ENCODE results near the gene NAPA. TPM values are rescaled to one million over a fixed set of nuclear protein-coding genes. Genes with fewer than 3 reads are reported as not detected.
A peak's percentile ranks its signal among the peaks of the same experiment; 100 is the strongest.

NAPA gene
- polyA plus RNA-seq, 4 donors = 155 to 167 (median 163) TPM

DNA sequence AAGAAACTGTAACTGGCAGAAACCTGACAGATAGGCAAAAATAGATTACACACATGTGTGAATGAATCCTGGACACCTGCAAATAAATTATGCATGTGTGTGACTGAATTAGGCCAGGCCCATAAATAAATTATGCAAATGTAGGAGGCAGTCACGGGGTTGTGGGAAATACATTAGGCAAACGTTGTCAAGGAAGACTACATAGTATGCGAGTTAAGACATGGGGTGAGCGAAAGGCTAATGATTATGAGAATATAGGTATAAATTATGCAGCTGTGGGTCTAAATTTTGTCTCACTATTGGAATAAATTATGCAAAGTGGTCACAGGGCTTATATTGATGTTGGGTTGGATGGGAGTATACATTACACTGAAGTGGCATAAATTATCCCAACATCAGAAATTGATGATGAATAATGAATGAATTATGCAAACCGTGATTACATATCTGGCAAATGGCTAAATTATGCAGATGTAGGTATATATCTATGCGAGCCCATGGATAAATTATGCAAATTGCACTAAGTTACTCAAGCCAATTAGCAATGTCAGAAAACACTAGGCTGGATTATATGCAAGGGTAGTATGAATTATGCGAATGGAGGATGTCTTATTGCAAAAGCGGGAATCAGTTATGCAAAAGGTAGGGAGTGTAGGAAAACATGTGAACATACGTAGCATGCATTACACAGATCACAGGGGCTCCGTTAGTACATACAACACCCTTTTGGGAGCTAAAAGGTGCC, 50.0 kb downstream of the NAPA start:
- DNase-seq (ENCODE audit: low read depth in 4 of 4, low spot score in 3 of 4) = no peak

DNA sequence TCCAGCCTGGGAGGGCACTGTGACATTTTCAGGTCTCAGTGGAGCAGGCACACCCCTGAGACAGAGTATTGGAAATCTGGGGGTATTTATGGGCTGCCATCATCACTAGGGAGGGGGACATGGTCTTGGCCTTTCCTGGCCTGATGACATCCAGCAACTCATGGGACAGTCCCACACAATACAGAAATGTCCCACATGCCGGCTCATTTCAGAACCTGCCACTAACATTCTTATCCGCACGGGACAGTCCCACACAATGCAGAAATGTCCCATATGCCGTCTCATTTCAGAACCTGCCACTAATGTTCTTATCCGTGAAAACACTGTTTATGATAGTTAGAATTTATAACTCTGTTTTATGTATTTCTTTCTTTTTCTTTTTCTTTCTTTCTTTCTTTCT, 53.0 kb downstream of the NAPA start:
- no peak for DNase-seq (ENCODE audit: low read depth in 4 of 4, low spot score in 3 of 4)

DNA sequence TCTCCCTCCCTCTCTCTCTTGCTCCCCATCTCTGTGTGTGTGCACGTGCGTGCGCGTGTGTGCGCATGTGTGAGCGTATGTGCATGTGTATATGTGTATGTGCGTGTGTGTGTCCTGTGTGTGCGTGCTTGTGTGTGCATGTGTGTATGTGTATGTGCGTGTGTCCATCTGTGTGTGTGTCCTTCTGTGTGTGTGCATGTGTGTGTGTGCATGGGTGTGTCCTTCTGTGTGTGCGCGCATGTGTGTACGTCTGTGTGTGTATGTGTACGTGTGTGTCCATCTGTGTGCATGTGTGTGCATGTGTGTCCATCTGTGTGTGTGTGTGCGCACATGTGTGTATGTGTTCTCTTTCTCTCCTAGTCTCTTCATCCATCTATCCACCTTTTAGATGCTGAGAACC, 55.4 kb downstream of the NAPA start:
- DNase-seq (ENCODE audit: low read depth in 4 of 4, low spot score in 3 of 4) = no peak

DNA sequence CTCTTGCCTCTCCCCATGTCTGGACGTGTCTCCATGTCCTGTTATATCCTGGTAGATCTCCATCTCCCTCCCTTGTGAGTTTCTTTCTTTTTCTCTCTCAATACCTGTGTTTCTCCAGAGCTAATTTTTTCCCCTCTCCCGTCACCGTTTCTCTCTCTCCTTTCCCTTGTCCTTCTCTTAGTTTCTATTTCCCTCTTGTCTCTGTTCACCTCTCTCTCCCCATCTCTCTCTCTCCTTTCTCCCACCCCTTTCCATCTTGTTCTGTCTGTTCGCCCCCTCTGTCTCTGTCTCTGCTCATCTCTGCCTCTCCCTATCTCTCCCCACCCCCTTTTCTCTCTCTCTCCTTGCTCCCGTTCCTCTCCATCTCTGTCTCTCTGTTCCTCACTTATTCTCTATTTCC, 56.2 kb downstream of the NAPA start:
- DNase-seq (ENCODE audit: low read depth in 4 of 4, low spot score in 3 of 4) = no peak

DNA sequence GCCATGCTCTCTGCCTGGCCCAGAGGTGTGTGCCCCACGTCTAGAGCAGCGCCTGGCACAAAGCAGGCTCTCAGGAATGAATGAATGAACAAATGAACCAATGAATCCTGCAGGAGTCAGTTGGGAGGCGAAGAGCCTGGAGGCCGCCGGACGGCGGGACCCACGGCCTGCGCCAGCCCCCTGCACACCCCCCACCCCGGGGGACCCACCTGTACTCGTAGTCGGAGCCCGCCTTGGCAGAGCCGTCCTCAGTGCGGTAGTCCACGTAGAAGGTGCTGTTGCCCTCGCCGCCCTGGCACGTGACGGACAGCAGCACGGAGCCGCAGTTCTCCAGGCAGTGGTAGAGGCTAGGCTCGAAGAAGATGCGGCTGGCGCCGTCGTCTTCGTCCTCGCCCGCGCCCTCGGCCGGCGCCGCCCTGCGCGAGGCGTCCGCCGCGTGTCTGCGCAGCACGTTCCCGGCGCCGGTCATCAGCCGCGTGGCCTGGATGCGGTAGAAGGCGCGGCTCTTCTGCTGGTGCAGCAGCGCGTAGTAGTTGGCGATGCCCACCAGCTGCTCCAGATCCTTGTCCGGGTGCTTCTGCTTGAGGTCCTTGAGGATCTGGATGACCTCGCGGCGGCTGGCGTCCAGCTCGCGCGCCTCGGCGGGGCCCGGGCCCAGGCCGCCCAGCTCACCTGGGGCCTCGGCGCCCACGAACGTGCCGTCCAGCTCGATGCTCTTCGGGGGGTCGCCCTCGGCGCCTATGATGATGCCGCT, 58.0 kb downstream of the NAPA start:
- DNase-seq (ENCODE audit: low read depth in 4 of 4, low spot score in 3 of 4) = no peak

DNA sequence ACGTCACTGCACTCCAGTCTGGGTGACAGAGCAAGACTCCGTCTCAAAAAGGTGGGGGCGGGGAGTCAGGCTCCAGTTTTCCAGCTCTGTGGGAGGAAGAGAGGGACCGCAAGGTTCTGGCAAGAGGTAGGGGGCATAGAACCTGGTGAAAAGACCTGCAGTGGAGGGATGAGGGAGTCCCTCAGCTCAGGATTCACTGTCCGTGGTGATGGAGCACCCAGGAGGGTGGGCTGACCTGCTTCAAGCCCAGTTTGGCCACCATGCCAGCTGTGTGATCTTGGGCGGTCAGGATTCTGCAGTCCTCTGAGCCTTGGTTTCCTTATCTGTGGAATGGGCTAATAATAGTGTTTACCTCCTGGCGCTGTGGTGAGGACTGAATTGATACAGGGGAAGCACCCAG, 64.4 kb downstream of the NAPA start:
- DNase-seq (ENCODE audit: low read depth in 4 of 4, low spot score in 3 of 4) = no peak

DNA sequence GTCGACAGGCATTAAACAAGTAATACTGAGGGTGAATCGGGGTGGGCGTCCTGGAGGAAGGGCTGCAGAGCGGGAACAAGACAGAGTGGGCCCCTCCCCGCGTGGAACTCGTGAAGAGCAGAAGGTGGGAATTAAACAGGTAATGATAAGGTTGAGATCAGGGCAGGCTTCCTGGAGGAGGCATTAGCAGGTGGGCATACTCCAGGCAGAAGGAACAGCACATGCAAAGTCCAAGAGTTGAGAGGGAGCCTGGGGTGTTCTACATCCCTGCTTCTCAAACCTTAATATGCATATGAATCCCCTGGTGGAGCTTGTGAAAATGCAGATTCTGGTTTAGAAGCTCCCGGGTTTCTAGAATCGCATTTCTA, 66.5 kb downstream of the NAPA start:
- no peak for DNase-seq (ENCODE audit: low read depth in 4 of 4, low spot score in 3 of 4)

DNA sequence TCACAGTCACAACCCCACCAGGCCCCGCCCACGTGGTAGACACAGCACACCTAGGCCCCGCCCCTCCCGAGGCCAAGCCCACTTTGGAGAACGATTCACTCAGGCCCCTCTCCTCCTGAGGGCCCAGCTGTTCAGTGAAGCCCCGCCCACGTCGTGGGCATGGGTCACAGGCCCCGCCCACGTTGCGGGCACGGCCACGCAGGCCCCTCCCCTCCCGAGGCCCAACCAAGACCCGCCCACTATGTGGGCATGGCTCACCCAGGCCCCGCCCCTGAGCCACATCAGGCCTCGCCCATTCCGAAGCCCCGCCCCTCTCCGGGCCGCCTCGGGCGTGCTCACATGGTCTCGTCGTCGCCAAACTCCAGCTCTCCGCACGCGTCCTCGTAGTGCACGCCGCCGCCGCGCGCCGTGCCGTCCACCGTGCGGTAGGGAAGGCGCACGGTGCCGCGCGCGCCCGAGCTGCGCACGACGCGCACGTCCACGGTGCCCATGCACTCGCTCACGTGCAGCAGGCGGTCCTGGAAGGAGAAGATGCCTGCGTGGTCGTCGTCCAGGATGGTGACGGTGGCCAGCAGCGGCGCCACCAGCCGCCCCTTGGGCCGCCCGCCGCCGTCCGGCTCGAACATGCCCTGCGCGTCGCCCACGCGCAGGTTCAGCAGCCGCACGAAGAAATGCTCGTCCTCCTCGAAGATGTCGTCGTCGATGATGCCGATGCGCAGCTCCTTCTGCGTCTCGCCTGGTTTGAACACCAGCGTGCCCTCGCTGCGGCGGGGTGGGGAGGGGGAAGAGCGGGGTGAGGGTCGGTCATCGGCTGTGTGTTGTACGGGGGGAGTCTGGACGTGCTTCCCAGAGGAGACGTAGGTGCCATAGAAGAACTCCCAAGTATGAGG, 67.1 kb downstream of the NAPA start:
- no peak for DNase-seq (ENCODE audit: low read depth in 4 of 4, low spot score in 3 of 4)

DNA sequence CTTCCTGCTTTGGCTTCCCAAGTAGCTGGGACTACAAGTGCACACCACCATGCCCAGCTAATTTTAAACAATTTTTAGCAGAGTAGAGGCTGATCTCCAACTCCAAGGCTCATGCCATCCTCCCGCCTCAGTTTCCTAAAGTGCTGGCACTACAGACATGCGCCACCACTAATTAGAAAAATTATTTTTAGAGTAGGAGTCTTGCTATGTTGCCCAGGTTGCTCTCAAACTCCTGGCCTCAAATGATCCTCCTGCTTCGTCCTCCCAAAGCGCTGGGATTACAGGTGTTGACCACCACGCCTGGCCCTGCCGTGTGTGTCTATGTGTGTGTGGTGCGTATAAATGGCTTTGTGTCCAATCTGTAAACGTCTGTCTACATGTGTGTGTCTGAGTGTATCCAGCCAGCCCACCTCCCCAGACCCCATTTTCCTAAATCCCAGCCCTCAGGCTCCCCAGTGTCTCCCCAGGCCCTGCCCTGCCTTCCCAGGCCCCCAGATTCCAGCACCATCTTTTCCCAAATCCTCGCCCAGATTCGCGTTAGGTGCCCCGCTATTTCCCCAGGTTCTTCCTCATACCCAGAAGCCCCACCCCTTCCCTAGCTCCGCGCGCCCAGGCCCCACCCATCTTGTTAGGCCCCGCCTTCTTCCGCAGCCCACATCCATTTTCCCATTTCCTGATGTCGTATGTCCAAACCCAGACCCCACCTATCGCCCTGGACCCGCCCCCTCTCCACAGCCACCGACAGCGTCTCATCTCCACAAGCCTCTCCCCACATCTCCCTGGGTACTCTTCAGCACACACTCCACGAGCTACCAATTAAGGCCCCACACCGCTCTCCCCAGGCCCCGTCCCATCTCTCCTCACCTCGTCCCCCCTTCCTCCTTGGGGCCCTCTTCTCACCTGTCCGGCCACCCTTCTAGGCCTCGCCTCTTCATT, 68.1 kb downstream of the NAPA start:
- no peak for DNase-seq (ENCODE audit: low read depth in 4 of 4, low spot score in 3 of 4)

DNA sequence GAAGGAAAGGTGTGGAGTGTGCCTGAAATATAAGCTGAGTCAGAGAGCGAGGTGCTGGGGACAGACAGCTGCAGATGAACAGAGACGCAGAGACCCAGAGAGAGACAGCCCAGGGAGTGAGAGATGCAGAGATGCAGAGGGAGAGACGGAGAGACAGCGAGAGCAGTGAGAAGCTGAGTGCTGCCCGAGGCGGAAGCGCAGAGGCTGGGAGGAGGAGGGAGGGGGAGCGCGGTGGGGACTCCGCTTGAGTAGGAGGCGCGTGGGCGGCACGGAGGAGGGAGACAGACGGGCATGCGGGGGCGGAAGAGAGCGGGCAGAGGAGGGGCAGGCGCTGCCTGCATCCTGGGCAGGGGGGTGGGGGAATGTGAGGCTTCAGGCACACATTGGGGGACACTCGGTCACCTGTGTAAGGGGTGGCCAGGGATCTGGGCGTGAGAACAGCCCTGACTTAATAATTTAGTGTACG, 68.9 kb downstream of the NAPA start:
- DNase-seq (ENCODE audit: low read depth in 4 of 4, low spot score in 3 of 4) = peak in 1 of 4 donors; percentile 36

DNA sequence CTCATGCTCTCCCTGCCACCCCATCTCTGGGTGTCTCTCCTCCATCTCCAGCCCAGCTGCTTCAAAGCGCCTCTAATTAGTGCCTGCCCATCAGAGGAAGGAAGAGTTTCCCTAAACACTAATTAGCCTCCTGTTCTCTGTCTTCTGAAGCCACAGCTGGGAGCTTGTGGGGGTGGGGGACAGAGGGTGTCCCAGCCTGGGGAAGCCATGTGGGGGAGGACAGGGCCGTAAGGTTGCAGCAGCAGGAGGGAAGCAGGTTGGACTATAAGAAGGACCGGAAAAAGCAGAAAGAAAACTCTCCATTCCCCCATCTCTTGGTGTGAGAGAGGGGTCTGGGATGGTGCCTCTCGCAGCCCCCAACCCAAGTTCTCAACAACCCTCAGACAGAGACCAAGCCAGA, 69.3 kb downstream of the NAPA start:
- DNase-seq (ENCODE audit: low read depth in 4 of 4, low spot score in 3 of 4) = no peak

DNA sequence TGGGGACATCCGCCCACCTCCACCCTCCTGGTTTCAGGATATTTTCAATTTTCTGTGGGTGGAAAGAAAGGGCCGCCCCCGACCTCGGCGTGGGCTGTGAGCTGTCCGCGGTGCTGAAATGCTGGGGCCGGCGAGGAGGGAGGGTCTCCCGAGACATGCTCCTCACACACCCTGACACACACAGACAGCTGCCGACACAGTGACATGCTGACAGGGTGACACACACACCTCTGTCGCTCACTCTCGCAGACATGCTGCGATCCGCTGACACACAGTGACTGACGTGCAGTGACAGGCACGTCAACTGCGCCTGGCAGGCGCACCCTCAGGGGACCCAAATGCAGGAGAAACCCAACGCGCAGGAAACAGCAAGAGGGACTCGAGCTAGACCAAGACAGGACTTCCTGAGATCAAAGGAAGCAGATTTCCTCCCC, 70.5 kb downstream of the NAPA start:
- DNase-seq (ENCODE audit: low read depth in 4 of 4, low spot score in 3 of 4) = no peak

DNA sequence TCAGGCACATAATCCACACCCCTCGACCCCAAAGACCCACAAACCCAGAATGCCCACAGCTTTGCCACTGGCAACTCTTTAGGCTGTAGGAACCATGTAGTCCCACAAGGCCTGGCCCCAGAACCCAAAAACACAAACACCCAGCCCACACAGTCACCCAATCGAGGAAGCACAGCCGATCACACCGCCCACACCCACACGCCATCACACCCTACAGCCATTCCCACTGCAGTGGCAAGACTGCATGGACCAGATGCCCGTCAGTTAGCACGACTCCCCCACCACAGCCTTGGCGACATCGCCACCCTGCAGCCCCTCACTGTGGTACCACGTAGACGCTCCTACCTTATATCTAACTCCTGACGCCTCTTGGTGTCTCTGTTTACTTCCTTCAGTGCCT, 71.5 kb downstream of the NAPA start:
- DNase-seq (ENCODE audit: low read depth in 4 of 4, low spot score in 3 of 4) = no peak

DNA sequence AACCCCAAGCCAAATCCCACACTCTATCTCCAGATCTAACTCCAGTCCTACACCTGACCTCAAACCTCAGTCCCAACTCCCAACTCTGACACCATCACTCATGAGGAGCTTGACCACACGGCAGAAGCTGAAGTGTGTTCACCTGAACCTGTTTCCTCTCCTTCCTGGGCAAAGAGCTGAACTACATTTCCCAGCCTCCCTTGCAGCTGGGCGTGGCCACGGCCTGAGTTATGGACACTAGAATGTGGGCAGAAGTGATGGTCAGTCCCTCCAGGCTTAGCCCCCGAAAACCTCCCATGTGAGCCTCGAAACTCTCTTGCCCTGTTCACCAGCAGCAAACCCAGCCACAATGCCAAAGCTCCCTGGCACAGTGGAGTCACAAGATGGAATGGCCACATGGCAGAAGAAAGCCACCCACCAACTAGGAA, 76.1 kb downstream of the NAPA start:
- DNase-seq (ENCODE audit: low read depth in 4 of 4, low spot score in 3 of 4) = no peak

Other genes starting within 250 kb of the NAPA start
- 10 to 100 TPM in 1 of 4 donors, 1 to 10 TPM in 3; 6.5 to 11.7 (median 7.6) TPM for gene INAFM1, start 240.2 kb downstream of the NAPA start, polyA plus RNA-seq (ENCODE audit: insufficient read length in 4 of 4)
- 1 to 10 TPM; 4.6 to 6.9 (median 5.2) TPM for gene C5AR1, start 205.2 kb downstream of the NAPA start, polyA plus RNA-seq (ENCODE audit: insufficient read length in 4 of 4)
- gene C5AR2, start 182.9 kb downstream of the NAPA start, polyA plus RNA-seq (ENCODE audit: insufficient read length in 4 of 4) = under 1 TPM; 0.23 to 0.45 (median 0.29) TPM
- gene DHX34, start 165.7 kb downstream of the NAPA start, polyA plus RNA-seq (ENCODE audit: insufficient read length in 4 of 4) = 10 to 100 TPM; 11.6 to 17.5 (median 12.4) TPM
- gene MEIS3, start 95.5 kb downstream of the NAPA start, polyA plus RNA-seq (ENCODE audit: insufficient read length in 4 of 4) = 10 to 100 TPM; 18.6 to 28.0 (median 20.1) TPM
- gene SLC8A2, start 43.2 kb downstream of the NAPA start, polyA plus RNA-seq (ENCODE audit: insufficient read length in 4 of 4) = under 1 TPM in 3 of 4 donors, not detected in 1; 0.06 to 0.25 (median 0.20) TPM
- 10 to 100 TPM; 10.9 to 12.8 (median 11.6) TPM for gene KPTN, start 30.8 kb downstream of the NAPA start, polyA plus RNA-seq (ENCODE audit: insufficient read length in 4 of 4)
- under 1 TPM; 0.18 to 0.26 (median 0.20) TPM for gene ZNF541, start 58.1 kb upstream of the NAPA start, polyA plus RNA-seq (ENCODE audit: insufficient read length in 4 of 4)
- 10 to 100 TPM; 10.7 to 15.2 (median 12.5) TPM for gene BICRA, start 94.1 kb upstream of the NAPA start, polyA plus RNA-seq (ENCODE audit: insufficient read length in 4 of 4)
- 10 to 100 TPM; 30.6 to 40.0 (median 34.9) TPM for gene EHD2, start 198.4 kb upstream of the NAPA start, polyA plus RNA-seq (ENCODE audit: insufficient read length in 4 of 4)
- gene NOP53, start 230.5 kb upstream of the NAPA start, polyA plus RNA-seq (ENCODE audit: insufficient read length in 4 of 4) = 100 to 1,000 TPM; 346 to 460 (median 376) TPM

Measured in right renal pelvis (tissue), 4 donors.